GM21717 (cell line): ENCODE results near the gene PSMA2.

ENCODE experiments used
- ATAC-seq: cut with Tn5 transposase; IDR thresholded peaks from one replicate; pipeline ENCODE4 v1.9.1; 2021; ENCODE audit warnings: mild to moderate bottlenecking, moderate library complexity; ENCODE audit not compliant: unreplicated experiment

The PSMA2 gene

DNA sequence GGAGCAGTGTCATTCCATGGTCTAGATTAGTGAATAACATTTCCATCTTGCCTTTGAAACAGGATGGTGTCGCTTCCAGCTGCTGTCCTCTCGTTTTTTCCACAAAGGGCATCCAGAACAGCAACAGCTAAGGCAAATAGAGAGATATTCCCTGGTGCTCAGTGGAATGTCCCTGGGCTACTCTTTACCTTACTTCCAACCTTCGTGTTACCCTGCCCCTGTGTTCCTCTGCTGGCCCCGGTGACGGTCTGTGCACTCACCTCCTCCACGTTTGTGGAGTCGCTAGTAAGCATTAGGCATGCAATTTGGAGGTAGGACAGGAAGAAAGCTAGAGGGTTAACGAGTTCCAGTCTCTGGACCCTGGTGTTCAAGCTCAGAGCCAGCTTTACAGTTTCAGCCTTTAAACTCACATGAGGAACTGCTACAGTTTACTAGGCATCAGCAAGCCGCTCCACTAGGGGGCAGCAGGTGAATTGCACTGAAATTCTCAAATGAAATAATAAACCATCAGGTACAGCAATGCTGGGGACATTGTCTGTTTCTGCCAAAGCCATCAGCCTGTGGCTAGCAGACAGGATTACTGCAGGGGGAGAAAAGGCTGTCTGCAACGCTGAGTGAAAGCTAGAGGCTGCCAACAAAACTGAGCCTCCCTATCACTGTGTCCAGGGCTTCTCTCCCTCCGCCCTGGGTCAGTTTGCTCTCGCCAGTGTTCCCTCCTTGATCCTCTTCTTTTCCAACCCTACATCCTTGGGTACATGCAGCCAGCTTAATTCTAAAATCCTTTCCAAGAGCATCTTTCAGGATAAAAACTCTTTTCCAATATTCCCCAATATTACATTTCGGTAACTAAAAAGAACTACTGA is 9.2 kb upstream of the PSMA2 start:
- ATAC-seq: peak; percentile 35

DNA sequence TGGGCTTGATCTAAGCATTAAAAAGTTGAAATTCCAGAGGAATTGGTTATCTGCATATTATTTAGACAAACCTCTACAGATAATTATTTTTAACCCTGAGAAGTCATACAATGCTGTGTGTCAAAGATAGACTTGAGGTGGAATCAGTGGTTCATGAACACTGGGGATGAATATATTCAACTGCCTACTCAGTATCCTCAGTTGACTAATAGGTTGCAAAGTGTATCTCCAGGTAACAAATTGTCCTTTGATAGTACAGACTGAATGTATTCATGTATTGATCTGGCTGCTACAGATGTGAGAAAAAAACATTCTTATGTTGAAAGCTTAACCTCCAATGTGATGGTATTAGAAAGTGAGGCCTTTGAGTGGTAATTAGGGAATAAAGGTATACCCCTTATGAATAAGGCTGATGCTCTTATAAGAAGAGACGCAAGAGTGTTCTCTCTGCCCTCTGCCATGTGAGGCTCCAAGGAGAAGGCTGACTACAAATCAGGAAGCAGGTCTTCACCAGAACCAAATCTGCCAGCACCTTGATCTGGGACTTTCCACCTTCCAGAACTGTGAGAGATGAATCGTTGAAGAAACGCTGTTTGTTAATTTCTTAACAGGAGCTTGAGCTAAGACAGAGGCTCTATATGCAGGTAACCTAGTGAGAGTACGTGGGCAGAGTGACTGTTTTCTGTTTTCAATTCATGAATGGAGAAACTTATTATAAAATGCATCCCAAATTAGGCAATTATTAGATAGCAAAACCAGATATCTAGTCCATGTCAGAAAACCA is 7.7 kb upstream of the PSMA2 start:
- ATAC-seq: no peak

DNA sequence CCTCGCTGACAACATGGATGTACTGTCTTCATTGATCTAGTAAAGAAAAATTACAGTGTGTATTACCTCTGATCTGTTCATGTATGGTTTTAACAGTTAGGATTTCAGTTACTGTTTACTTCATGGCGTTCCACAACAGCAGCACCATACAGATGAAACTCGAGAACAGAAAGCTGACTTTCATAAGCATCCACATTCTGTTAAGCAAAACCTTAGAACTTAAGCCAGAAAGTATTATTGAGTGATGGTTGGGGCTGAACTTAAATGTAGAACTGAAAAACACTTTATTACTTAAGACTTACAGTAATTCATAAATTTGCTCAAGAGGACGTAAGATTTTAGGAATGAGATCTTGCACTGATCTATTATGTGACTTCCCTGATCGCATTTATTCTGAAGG is 3.9 kb upstream of the PSMA2 start:
- no peak for ATAC-seq

DNA sequence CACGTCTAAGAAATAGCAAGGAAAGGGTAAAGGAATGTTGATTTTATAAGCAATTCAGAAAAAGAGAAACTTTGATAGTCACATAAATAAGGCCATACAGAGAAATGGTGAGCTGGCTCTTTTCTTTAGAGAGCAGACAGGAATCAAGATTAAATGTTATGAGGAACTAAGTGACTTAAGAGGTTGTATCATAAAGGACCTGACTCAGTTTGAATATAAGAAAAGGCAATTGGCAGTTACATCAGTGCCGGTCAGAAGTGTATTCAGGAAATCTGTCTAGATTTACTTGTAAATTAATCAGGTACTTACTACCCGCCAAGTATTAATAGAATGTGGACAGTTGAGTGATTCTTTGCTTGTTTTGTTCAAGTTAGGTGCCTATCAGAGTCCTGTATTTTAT is 2.3 kb upstream of the PSMA2 start:
- no peak for ATAC-seq

DNA sequence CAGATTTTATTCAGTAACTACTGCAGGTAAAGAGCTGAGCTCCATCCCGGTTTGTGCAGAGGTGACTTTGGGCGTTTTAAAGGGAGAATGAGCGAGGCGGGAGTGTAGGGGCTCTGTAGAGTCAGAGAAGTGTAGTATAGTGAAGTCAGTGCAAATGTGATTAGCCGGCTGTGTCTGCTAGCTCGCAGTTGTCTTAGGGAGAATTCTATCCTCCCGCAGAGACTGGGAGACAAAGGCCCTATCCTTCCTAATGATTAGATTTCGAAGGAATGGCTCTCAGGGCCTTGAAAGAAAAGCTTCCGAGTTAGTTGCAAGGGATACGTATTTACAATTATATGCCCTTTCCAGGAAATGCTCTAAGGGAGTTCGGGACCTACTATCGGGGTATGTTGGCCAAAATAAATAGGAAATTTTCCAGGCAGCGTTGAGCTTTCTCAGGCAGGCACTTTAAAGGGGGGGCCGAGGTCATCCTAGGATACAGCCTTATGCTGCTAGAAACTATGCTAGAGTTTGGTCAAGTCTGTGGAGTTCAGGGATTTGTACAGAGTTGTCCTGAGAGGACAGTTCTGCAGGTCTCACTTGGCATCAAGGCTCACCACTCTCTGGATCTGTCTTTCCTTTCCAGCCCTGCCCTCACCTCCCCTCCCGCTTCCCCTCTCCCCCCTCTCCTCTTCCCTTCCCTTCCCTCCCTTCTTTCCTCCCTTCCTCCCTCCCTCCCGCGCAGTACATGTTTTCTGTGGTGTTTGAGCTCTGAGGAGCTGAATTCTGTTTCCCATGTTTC is 1.0 kb upstream of the PSMA2 start:
- no peak for ATAC-seq

DNA sequence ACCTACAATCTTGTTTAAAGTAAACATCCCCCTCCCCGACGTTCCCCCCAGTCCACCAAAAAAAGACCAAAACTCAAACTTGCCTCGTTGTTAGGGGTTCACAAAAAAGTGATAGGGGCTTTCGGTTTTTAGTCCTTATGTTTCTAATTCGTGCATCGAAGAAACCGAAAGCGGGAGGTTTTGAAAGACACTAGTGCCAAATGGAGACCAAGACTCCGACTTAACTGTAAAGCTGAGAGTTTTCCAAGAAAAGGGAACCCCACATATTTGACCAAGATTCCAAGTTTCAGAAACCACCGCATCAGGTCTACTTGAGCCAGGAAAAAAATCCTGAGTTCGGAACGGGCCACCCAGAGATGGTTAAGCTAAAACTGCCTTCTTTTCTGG is 534 bp downstream of the PSMA2 start:
- peak; percentile 11 for ATAC-seq

DNA sequence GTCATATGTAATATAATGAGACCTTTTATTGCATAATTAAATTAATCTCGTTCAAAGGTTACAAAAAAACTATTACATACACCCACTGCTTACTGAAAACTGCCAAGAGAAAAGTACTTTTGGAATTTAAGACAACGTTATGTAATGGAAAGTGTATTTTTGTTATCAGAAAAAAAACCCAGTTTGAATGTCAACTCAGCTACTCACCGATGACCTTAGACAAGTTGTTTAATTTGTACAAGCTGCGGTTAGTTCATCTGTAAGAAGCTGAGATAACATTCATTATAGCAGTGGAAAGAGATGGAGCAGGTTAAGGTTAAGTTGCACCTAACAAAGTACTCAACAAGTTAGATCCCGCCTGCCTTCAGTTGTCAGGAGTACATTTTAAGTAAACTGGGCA is 1.1 kb downstream of the PSMA2 start:
- no peak for ATAC-seq

DNA sequence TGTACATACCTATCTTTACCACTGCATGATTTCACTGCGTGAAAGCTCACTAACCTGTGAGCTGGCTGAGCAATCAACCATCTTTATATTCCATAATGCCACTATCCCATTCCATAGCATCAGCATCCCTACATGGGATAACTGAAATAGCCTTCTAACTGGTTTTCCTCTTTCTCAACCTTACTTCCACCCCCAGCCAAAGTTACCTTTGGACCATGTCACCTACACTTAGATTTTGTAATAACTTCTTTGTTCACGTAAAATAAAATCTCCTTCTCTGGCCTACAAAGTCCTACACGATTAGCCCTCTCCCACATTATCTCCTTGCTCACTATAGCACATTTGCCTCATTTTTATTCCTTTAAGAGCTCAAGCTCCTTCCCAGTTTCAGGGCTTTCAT is 2.5 kb downstream of the PSMA2 start:
- no peak for ATAC-seq

DNA sequence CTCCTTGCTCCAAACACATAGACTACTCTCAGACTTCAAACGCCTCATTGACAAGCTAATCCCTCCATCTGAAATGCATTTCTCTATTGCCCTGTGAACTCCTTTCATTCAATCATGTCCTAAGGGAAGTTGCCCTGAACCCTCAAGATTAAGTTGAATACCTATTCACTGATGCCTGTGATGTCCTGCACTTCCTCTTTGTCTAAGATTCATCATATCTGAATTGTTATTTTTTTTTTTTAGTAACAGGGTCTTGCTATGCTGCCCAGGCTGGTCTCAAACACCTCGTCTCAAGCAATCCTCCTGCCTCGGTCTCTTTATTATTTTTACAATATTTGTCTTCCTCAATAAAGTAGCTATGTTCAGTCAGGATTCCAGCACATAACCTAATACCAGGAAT is 3.2 kb downstream of the PSMA2 start:
- ATAC-seq: no peak

DNA sequence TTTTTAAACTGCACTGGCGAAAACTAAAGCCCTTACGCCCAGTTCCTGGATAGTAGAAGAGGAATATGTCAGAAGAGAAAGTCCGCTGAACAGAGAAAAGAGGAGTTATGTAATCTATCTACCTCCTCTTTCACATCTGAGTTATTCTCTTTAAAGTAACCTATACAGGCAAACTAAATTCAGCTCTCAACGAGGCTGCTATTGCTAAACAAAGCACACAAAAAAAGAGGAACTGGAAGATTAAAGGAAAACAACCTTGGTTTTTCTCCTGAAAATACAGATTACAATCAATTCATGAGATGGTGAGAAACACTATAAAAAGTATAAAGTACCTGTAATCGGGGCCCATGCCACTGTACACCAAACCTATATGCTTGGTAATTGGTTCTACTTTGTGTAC is 5.8 kb downstream of the PSMA2 start:
- no peak for ATAC-seq

DNA sequence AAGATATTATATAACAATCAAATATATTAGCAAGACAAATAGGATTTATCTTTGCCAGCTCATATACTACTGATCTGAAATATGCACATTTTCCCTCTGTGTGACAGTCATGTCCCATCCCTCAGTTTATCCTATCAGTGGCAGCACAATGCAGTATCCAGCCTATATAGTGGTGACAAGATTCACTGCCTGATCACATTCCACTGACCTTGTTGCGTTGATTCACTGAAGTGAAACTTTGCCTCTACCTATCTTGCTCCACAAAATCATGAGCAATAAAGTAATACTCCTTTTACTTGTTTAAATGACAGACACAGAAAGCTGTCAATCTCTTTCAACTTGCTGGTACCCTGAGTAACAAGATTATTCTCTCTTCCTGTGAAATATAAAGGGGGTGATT is 6.3 kb downstream of the PSMA2 start:
- no peak for ATAC-seq

DNA sequence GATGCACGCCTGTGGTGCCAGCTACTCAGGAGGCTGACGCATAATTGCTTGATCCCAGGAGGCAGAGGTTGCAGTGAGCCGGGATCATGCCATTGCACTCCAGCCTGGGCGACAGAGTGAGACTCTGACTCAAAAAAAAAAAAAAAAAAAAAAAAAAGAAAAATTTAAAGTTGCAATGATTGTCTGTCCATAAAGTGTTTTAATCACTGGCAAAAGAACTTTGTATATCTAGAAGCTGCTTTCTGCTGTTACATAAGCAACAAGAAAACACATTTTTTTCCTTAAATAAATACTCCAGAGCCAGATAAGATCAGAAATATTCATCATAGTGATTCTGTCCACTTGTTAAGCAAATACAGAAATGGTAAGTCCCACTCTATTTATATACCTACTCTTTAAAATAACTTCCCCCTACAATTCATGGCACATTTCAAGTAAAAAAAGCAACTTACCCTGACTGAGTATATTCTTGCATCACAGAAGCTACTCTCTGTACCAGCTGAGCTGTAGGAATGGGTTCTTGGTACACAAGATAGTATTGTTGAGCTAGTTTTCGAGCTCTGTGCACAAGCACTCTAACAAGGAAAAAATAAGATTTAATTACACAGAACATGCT is 7.6 kb downstream of the PSMA2 start:
- no peak for ATAC-seq

DNA sequence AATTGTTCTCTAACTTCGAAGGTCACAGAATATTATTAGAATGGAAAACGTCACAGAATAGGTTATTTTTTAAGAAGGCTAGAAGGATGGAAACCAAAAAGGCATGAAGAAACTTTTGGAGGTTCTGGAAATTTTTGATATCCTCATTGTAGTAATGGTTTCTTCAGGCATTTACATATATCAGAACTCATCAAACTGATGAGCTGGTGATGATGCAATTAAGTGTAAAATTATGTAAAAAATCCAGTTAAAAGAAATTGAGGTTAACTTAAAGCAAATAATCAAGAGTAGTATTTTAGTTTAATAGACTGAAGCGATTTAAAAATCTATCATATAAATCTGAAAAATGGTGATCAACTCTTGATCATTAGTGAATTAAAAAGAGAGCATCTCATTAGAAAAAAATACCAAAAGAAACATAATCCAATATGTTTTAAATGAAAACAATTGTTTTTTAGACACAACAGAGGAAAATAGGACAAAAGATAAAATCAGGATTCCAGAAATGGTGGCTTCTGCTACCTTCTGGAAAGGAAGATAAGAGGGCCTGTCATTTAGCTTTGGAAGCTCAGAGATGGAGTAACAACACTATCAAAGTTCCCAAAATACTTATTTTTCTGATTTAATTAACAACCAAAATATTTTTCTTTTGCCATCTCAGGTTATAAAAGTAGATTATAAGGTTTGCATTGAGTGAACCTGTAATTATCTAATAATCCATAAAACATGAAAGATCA is 9.8 kb downstream of the PSMA2 start:
- no peak for ATAC-seq

DNA sequence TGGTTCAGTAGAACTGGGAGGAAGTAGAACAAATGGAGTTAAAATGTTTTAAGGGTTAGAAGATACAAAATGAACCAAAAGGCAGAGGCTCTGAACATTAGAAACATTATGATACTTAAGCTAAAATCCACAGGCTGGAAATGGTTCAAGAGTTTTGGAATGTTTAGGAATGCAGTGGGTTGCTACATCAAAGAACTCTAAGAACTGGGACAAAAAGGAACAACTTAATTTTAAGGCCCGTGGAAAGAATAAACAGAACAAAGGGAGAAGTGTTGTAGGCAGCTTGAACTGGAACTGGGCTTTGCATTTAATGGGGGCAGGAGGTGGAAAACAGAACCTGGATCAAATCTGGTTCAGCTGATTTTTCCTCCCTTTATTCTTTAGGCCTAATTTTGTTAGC is 16.6 kb downstream of the PSMA2 start:
- ATAC-seq: no peak

DNA sequence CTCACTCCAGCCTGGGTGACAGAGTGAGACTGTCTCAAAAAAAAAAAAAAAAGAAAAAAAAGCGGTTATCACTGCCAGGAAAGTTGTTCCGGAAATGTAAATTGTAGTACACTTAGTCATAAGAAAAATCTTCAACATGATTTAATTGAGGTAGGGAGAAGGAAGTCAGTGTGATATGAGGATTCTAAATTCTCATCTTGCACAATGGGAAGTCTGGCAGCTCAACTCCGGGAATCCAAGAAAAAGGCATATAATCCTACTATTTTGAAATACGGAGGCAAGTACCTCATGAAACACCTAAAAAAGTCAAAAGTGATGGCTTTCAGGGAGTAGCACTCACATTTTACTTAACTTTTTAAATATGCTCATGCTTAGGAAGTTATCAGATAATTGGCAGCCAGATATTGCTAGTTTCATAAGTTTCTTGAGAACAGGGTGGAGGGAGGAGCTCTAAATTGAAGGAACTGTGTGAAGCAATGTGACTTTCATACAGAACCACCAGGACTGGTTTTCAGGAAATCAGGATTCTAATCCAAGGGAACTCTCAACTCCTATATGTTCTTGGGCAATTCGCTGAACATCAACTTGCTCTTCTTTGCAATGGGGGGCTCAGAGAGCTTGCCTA is 17.4 kb downstream of the PSMA2 start:
- ATAC-seq: no peak

DNA sequence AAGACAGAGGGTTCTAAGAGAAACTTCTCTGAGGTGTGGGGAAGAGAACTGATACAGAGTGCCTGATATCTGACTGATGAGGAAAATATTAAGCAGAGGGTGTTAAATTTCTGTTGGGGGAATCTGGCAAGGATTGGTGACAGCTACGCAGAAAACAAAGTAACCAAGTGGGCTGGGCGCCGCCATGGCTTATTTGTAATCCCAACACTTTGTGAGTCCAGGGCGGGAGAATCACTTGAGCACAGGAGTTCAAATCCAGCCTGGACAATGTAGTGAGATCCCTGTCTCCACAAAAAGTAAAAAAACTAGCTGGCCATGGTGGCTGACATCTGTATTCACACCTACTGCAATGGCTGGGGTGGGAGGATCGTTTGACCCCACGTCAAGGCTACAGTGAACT is 18.0 kb downstream of the PSMA2 start:
- ATAC-seq: no peak

DNA sequence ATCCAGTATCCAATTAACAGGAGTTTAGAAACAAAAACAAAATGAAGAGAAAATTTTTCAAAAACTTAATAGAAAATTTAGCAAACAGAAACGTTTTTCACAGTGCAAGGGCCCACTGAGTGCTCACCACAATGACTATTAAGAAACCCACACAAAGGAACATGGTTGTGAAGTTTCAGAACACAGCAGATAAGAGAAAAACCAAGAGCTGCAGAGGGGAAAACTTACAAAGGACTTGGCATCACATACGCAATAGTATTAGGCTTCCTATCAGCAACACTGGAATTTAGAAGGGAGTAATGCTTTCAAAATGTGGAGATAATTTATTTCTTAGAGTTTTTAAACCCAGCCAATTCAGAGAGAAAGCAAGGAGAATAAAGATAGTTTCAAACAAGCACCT is 18.4 kb downstream of the PSMA2 start:
- no peak for ATAC-seq

DNA sequence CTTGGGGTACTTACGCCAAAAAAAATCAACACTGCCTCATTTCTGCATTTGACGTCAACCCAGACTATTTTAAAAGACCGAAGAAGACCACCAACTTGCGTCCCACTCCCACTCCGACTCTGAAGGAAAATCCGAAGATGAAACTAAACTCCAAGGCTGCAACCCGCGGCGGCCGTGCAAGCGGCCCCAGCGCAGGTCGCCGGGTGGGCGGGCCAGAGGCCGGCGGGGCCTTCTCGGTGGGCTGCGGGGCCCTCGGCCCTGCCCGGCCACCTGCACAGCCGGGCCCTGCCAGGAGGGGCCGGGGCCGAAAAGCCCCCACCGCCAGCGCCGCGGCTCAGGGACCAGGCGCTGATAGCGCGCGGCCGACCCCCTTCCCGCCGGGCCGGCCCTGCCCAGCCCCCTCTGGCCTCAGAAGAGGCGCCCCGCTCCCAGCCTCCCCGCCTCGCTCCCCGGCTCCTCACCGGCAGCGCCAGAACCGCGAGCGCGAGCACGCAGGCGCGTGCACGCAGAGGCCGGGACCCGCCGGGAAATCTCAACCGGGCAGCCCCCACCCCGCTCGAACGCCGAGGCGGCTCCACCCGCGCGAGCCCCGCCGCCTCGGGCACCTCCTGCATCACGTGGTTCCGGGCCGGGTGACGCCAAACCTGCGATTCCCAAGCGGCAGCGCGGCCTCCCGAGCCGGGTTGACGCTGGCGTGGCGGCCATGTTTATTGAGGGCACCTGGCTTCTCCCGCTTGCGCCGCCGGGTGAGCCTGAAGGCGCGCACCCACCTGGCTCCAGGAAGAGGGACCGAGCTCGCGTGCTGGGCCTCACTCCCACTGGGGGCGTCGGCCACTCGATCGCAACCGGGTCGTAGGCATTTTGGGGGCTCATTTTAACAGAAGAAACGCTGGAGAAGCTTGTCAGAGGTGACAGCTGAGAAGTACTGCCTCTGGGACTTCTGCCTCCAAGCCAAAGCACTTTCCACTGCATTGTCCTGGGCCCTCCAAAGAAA is 20.2 kb downstream of the PSMA2 start, which contains the start of gene C7orf25:
Gene C7orf25 (minus strand): TSS at position 617 of the 994 bp plus-strand sequence. CDS start 1,170 bp downstream, outside the sequence.
- ATAC-seq: peak; percentile 88

DNA sequence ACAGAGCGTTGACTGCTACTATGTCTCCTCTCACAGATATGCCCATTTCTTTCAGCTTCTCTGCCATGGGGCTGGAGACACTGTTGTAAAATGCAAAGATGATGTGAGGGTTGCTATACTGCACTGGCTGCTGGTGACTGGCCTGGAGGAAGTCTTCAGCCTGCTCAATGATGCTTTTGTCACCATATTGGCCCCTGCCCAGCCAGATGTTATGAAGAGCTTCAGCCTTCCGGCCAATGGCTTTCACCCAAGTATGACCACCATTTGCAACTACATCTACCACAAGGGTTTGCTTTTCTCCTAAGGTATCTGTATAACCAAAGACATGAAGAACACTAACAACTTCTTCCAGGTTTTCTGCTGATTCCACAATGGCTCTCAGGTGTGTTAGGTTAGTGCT is 21.7 kb downstream of the PSMA2 start:
- no peak for ATAC-seq
